ENCODE measurements around the gene FPR3.
"Not testable (repeated sequence)": the region's sequence is repeated elsewhere in the genome, so short reads cannot be mapped to it uniquely, and the experiment has no call there.

FPR3 gene

GRCh38 chr19:51794885-51795490 lies at the start of gene FPR3:
FPR3 (plus strand) TSS chr19:51795157; CDS start chr19:51823749, 28,592 bp downstream.
- no peak for DNase-seq (ENCODE audit: low read depth)

DNA sequence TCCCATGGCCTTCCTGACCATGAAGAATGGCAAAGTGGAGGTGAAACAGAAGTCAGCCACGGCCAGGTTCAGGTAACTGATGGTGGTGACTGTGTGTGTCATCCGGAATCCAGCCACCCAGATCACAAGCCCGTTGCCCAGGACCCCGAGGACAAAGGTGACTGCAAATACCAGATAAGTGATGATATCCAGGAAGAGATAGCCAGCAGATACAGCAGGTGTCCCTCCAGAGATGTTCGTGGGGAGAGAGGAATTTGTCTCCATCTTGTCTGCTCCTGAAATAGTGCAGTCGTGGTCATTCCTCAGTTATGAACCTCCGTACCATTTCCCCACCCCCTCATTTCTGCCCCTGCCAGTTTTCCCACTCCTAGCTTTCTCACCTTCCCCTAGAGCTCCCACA lies 48.2 kb upstream of the FPR3 start:
- DNase-seq (ENCODE audit: low read depth), result no peak

- no peak for DNase-seq (ENCODE audit: low read depth)
Observed at GRCh38 chr19:51749979-51750378, 45.0 kb upstream of the FPR3 start.

GRCh38 chr19:51750400-51751094 lies 44.4 kb upstream of the FPR3 start:
- DNase-seq (ENCODE audit: low read depth), result no peak

- DNase-seq (ENCODE audit: low read depth), result no peak
Observed at GRCh38 chr19:51751655-51752054, 43.3 kb upstream of the FPR3 start, which contains the start of gene FPR1. FPR1 (minus strand) TSS chr19:51751878; CDS start chr19:51746994, 4,884 bp downstream.

- no peak for DNase-seq (ENCODE audit: low read depth)
Observed at GRCh38 chr19:51754109-51754508, 40.8 kb upstream of the FPR3 start.

DNA sequence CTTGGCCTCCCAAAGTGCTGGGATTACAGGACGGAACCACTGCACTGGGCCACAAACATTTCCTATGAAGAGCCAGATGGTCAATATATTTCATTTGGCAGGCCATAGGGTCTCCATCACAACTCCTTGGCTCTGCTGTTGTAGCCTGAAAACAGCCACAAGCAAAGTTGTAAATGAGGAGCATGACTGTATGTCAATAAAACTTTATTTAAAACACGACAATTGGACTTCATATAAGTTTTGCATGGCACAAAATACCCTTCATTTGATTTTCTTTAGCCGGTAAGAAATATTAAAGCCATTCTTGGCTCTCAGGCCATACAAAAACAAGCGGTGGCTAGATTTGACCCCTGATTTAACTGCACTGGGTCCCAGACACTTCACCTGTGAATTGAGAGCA lies 40.2 kb upstream of the FPR3 start:
- DNase-seq (ENCODE audit: low read depth), result no peak

DNA sequence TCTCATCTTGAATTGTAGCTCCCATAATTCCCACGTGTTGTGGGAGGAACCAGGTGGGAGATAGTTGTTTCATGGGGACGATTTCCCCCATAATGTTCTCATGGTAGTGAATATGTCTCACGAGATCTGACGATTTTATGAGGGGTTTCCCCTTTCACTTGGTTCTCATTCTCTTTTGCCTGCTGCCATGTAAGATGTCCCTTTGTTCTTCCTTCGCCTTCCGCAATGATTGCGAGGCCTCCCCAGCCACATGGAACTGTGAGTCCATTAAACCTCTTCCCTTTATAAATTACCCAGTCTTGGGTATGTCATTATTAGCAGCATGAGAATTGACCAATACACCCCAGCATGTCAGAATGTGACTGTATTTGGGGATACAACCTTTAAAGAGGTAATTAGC lies 39.4 kb upstream of the FPR3 start:
- DNase-seq (ENCODE audit: low read depth), result no peak

GRCh38 chr19:51760697-51761356 lies 34.1 kb upstream of the FPR3 start, which contains the start of gene FPR2:
FPR2 (plus strand) TSS chr19:51761180; CDS start chr19:51768659, 7,479 bp downstream.
- DNase-seq (ENCODE audit: low read depth), result no peak

DNA sequence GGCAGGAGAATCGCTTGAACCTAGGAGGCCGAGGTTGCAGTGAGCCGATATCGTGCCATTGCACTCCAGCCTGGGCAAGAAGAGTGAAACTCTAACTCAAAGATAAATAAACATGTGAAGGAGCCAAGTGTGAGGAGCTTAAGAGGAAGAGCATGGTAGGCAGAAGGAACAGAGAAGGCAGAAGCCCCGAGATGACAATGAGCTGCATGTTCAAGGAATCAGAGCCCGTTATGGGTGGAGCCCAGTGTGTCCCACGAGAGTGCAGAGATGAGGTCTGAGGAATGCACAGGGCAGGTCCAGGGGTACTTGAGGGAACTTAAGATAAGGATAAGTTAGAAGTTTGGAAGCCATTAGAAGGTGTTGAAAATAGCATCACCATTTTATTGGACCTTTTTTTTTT lies 33.3 kb upstream of the FPR3 start:
- no peak for DNase-seq (ENCODE audit: low read depth)

GRCh38 chr19:51765086-51765485 lies 29.9 kb upstream of the FPR3 start:
- no peak for DNase-seq (ENCODE audit: low read depth)

DNA sequence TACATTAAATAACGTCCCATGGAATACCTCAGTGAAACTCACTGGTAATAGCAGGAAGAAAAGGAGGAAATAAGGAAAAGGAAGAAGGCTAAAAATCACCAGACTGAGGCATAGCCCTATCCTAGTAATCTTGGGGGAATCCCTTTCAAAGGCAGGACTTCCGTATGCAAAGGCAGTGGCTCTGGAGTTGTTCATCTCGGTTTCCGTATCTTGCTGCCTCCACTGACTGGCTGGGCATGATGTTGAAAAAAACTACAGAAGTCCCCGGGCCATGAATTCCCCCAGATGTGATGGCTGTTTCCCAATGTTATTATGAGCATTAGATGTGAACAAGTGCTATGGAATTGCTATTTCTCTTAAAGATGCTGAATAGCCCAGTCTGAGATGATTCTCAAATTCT lies 28.5 kb upstream of the FPR3 start:
- DNase-seq (ENCODE audit: low read depth), result no peak

DNA sequence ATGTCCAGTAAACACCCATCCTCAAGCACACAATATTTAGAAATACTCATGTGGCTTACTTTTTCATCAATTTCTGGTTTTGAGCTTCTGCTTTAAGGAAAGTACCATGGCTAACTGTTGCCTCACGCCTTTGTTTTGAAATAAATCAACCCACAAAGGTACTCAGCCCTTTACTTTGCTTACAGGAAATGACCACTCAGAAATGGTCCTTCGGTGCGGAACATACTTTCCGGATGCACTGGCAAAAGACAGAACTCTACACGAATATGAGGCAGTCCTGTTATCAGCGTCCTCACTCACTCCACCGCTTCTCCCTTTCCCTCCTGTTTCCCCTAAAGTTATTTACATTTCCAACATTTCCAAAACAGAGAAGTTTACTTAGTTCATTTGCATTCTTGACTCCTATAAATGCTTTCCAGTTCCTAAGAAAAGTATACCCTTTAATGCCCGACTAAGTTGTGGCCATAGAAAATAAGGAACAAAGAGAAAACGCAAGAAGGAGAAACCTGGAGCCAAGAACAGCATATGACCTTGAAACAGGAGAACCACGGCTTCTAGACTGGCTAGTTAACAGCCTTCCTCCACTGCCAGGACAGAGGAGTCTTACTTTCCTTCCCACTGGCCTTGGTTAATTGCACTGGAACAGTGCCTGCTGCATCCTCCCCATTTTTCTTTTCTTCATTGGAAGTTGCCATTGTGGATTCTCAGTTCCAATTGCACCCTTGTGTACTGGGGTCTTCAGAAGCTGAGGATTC lies 23.4 kb upstream of the FPR3 start:
- DNase-seq (ENCODE audit: low read depth), result no peak

DNA sequence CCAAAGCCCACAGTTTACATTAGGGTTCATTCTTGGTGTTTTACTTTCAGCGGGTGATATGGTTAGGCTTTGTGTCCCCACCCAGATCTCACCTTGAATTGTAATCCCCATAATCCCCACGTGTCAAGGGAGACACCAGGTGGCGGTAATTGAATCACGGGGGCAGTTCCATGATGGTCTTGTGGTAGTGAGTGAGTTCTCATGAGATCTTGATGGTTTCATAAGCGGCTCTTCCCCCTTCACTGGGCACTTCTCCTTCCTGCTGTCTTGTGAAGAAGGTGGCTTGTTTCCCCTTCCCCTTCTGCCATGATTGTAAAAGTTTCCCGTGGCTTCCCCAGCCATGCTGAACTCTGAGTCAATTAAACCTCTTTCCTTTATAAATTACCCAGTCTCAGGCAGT lies 22.0 kb upstream of the FPR3 start:
- no peak for DNase-seq (ENCODE audit: low read depth)

- DNase-seq (ENCODE audit: low read depth), result not testable (repeated sequence)
Observed at GRCh38 chr19:51776561-51776960, 18.4 kb upstream of the FPR3 start.

DNA sequence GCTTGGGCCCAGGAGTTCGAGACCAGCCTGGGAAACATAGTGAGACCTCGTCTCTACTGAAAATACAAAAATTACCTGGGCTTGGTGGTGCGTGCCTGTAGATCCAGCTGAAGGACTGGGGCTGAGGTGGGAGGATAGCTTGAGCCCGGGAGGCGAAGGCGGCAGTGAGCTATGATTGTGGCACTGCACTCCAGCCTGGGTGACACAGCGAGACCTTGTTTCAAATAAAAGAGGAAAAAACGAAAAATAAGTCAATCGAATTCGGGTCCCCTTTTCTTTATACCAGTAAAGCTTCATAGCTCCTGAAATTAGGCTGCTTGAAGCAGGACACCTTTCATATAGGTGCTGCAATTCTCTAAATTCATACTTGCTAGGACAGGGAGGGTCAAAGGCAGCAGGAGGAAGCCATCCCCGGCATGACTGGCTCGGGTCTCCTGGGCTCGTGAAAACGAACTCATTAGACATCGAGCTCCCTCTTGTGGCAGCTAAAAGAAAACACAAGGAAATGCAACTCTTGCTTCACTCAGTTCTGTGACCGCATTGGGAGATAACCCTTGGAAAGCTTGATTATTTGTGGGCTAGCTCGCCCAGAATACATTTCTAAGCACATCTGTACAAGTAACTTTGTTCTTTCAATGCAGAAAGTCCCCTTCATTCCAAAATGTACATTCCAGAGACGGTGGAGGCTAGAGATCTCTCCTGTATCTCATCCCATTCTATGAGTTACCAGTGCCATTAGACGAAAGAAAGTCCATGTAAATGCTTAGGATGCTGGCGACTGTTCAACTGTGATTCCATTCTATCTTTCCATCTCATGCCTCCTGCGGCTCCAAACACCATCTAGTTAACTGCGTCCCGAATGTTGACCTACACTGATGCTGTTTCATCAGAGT lies 17.1 kb upstream of the FPR3 start:
- no peak for DNase-seq (ENCODE audit: low read depth)

DNA sequence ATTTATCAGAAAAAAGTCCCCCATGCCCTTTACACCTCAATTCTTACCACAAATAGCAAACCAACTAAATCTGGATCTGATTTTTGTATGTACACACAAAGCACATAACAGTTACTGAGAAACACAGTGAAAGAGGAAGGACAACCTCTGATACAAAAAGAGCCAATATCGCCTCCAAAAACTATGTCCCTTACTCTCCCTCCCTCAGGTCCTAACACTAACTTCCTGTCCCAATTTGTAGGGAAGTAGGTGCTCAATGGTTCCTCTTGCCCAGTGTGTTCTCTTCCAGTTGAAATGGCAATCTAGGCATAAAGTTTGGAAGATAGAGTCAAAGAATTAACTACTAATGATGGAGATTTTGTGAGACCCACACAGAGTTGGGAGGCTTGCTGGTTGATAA lies 15.8 kb upstream of the FPR3 start:
- DNase-seq (ENCODE audit: low read depth), result no peak

GRCh38 chr19:51779703-51780102 lies 15.3 kb upstream of the FPR3 start:
- no peak for DNase-seq (ENCODE audit: low read depth)

GRCh38 chr19:51780270-51780669 lies 14.7 kb upstream of the FPR3 start:
- no peak for DNase-seq (ENCODE audit: low read depth)

DNA sequence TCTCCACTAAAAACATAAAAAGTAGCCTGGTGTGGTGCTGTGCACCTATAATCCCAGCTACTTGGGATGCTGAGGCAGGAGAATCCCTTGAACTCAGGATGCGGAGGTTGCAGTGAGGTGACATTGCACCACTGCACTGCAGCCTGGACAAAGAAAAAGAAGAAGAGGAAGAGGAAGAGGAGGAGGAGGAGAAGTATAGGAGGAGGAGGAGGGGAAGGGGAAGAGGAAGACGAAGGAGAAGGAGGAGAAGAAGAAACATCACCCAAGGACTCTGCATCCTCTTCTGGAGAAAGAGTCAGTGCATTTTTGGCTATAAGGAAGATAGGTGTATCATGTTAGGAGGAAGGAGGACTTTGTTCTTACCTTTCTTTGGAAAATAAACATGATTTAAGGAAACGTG lies 13.0 kb upstream of the FPR3 start:
- no peak for DNase-seq (ENCODE audit: low read depth)

- DNase-seq (ENCODE audit: low read depth), result no peak
Observed at GRCh38 chr19:51783372-51783771, 11.6 kb upstream of the FPR3 start.
